Measurements from ENCODE around the gene CCDC102A.

DNA sequence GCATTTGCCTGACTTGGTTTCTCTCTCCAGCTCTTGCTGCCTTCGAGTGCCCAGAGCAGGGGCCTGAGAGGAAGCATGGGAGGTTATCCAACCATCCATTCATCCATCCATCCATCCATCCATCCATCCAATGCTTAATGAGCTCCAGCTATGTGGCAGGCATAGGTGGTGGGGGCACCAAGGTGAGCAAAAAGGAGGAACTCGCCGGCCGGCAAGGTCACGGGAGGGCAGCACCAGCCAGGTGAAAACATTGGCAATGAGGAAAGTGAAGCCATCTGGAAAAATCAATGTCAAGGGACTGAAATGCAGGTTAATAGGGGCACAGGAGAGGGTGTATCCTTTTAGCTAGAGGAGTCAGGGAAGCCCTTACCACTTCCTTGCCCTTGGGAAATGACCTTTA is 31.9 kb downstream of the CCDC102A start:
- TF ChIP-seq CTCF (conservative IDR thresholded peaks at IDR 0.05 in 1 of 2, IDR thresholded peaks at IDR 0.05 in 1 of 2; ENCODE audit: extremely low read depth in 1 of 2, insufficient read depth in 1 of 2, low read depth in 1 of 2, low read length in 2 of 2), result no peak
- no peak for TF ChIP-seq EZH2 (IDR thresholded peaks at IDR 0.05; ENCODE audit: borderline replicate concordance, low read length)

Data from mammary epithelial cell (primary cell).